GM19463 (cell line): Measurements from ENCODE around the gene ZNF827.
A peak's percentile ranks its signal among the peaks of the same experiment; 100 is the strongest.

Source experiments
- ATAC-seq: cut with Tn5 transposase; IDR thresholded peaks from one replicate; pipeline ENCODE4 v1.9.1; 2021; ENCODE audit warnings: mild to moderate bottlenecking, moderate library complexity; ENCODE audit not compliant: unreplicated experiment

Gene ZNF827

GRCh38 chr4:145770124-145770523, 168.5 kb downstream of the ZNF827 start:
- no peak for ATAC-seq

- ATAC-seq = no peak
Measured at GRCh38 chr4:145769450-145770037, 169.1 kb downstream of the ZNF827 start.

GRCh38 chr4:145766273-145766672, 172.3 kb downstream of the ZNF827 start:
- ATAC-seq = no peak

- no peak for ATAC-seq
Measured at GRCh38 chr4:145763399-145763798, 175.2 kb downstream of the ZNF827 start.

- ATAC-seq = no peak
Measured at GRCh38 chr4:145762719-145763118, 175.9 kb downstream of the ZNF827 start.

GRCh38 chr4:145760961-145761929, 177.4 kb downstream of the ZNF827 start:
- no peak for ATAC-seq

- ATAC-seq = no peak
Measured at GRCh38 chr4:145760176-145760575, 178.4 kb downstream of the ZNF827 start.

- ATAC-seq = no peak
Measured at GRCh38 chr4:145757188-145757587, 181.4 kb downstream of the ZNF827 start.

- ATAC-seq = no peak
Measured at GRCh38 chr4:145756244-145756643, 182.4 kb downstream of the ZNF827 start.

GRCh38 chr4:145755802-145756201, 182.8 kb downstream of the ZNF827 start:
- ATAC-seq = no peak

GRCh38 chr4:145743641-145744040, 195.0 kb downstream of the ZNF827 start:
- no peak for ATAC-seq

GRCh38 chr4:145740806-145741205, 197.8 kb downstream of the ZNF827 start:
- ATAC-seq = no peak

- ATAC-seq = no peak
Measured at GRCh38 chr4:145739845-145740244, 198.8 kb downstream of the ZNF827 start.

- no peak for ATAC-seq
Measured at GRCh38 chr4:145736241-145736831, 202.3 kb downstream of the ZNF827 start.

- ATAC-seq = no peak
Measured at GRCh38 chr4:145735827-145736226, 202.8 kb downstream of the ZNF827 start.

- ATAC-seq = no peak
Measured at GRCh38 chr4:145735347-145735675, 203.3 kb downstream of the ZNF827 start.

GRCh38 chr4:145734576-145735346, 203.9 kb downstream of the ZNF827 start:
- no peak for ATAC-seq

- no peak for ATAC-seq
Measured at GRCh38 chr4:145734031-145734430, 204.6 kb downstream of the ZNF827 start.

- peak; percentile 93 for ATAC-seq
Measured at GRCh38 chr4:145732895-145733880, 205.4 kb downstream of the ZNF827 start.
